Measurements from ENCODE around the gene EREG.
"Not testable (repeated sequence)": the region's sequence is repeated elsewhere in the genome, so short reads cannot be mapped to it uniquely, and the experiment has no call there.

The EREG gene

DNA sequence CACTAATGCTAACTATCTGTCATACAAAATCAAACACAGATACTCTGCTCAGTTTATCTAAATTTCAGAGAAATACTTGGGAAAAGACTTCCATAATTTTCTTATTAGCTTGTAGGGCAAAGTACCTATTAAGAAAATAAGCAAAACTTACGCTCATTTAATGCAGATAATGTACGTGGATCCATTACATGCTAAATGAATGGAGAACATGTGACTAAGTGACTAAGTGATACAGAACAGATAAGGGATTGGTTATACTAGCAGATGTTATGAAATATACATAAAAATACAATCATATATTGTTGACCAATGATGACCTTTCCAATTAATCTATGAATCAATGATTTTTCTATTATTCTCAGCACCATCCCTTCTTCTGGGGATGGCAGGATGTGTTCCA is 25.7 kb downstream of the EREG start:
- DNase-seq (ENCODE audit: low read depth) = no peak

DNA sequence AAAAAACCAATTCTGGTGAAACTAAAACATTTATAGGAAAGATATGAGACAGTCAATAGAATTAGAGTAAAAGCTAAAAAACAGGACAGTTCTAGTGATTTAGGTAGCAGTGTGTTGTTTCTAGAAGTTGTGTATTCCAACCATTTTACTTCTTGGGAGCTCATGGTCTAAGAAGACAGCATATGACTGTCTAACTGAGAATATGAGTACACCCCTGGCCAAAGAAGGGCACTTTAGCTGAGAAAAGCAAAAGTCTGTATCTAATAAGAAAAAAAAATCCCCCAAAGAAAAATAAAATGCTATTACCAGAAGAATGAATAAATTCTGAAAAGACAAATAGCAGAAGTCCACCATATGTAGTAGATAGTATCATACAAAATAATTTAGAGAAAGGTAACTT is 26.4 kb downstream of the EREG start:
- DNase-seq (ENCODE audit: low read depth) = no peak

GRCh38 chr4:74391890-74392475 is 27.0 kb downstream of the EREG start:
- DNase-seq (ENCODE audit: low read depth) = no peak

- DNase-seq (ENCODE audit: low read depth) = no peak
These were observed 29.7 kb downstream of the EREG start for GRCh38 chr4:74394476-74395136.

- DNase-seq (ENCODE audit: low read depth) = no peak
These were observed 30.7 kb downstream of the EREG start for GRCh38 chr4:74395633-74396032.

DNA sequence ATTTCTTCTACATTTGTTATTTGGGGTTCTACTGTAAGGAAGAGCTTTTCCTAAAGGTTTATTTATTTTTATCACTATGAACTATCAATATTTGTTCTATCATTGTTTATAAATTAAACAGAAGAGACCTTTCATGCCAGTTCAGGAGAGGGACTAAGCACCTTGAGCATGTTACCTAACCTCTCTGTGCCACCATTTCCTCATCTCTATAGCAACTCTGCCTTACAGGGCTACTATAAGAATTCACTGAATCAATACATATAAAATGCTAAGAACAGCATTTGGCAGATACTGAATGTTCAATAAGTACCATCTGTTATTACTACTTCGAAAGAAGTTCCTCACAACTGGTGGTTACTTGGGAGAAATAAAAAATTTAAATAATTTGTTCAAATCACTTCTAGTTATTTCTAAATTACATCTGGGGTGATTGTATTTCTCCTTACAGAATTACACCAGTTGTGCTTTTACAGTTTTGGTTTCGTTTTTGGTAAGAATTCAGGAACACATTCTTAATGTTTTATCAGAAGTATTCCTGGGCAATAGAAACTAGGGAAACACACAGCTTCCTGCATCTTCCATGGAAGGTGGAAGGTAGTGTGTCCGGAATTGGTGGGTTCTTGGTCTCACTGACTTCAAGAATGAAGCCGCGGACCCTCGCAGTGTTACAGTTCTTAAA is 32.9 kb downstream of the EREG start:
- no peak for DNase-seq (ENCODE audit: low read depth)

DNA sequence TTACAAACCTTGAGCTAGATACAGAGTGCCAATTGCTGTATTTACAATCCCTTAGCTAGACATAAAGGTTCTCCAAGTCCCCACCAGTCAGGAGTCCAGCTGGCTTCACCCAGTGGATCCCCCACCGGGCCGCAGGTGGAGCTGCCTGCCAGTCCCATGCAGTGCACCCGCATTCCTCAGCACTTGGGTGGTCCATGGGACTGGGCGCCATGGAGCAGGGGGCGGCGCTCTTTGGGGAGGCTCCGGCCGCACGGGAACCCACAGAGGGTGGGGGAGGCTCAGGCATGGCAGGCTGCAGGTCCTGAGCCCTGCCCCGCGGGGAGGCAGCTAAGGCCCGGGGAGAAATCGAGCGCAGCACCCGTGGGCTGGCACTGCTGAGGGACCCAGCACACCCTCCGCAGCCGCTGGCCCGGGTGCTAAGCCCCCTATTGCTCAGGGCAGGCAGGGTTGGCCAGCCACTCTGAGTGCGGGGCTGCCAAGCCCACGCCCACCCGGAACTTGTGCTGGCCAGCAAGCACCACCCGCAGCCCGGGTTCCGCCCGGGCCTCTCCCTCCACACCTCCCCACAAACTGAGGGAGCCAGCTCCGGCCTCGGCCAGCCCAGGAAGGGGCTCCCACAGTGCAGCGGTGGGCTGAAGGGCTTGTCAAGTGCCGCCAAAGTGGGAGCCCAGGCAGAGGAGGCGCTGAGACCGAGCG is 34.1 kb downstream of the EREG start:
- DNase-seq (ENCODE audit: low read depth) = not testable (repeated sequence)

DNA sequence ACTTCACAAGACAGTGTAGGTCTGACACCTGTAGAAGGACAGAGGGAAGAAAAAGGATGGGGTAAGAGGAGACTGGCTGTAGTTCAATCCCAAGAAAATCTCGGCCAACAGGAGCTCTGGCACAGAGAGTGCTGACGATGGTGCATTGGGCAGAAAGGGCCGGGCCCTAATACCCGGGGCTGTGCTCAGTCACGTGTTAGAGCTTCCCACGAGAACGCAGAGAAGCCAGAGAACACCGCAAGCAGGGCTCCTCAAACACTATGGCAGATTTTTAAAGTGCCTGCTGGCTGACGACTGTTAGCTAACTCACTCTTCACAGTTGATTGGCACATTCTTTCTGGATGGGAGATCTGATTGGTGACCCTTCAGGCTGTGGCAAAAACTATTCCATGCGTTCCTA is 35.5 kb downstream of the EREG start:
- no peak for DNase-seq (ENCODE audit: low read depth)

- DNase-seq (ENCODE audit: low read depth) = no peak
These were observed 37.9 kb downstream of the EREG start for GRCh38 chr4:74402692-74403456.

DNA sequence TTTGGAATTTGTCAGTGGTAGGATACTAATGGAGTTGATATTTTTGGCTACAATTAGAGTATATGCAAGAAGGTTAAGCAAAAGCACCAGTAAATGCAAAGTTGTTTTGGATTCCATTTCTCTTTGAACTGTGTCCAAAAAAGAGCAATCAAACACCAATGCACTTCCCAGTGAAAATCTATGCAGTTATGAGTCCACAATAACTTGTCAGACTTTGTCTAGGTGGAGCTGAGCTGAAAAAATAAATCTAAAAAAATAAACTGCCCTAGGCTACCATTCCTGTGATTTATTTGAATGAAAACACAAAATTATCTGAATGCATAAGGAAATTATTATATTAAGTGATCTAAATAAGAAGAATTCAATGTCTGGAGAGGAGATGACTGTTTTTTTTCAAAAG is 42.9 kb downstream of the EREG start:
- no peak for DNase-seq (ENCODE audit: low read depth)

DNA sequence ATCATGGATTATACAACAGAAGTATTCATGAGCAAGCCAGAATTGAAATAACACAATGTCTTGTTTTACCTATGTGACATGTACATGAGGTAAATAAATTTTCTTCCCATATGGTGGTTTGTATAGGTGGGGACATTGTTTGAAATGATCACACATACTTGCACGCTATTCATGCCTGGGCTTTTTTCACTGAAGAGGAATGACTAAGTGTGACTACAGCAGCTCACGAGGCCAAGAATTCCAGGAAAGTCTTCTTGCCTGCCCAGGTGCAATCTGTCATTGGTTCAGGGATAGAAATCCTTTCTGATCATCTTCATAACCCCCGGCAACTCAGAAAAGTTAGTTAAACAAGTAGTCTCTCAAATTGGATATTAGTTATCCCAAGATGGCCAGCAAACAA is 43.7 kb downstream of the EREG start:
- no peak for DNase-seq (ENCODE audit: low read depth)

DNA sequence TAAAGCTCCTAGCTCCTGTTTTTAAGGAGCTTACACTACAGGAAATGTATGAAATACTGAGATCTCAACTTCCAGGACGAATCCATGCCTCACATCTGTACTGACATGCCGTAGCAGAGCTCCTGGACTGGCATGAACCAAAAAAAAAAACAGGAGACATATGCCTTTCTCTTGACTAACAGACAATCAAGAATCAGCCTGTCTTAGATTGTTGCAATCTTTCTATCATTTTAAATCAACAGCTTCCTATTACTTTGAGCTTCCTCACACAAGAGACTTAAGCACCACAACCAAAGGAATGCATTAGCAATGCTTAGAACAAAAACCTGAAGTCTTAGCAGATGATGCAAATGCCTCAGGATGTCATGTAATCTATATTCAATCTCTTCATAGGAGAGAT is 45.3 kb downstream of the EREG start:
- no peak for DNase-seq (ENCODE audit: low read depth)

GRCh38 chr4:74412225-74412624 is 47.3 kb downstream of the EREG start:
- no peak for DNase-seq (ENCODE audit: low read depth)

DNA sequence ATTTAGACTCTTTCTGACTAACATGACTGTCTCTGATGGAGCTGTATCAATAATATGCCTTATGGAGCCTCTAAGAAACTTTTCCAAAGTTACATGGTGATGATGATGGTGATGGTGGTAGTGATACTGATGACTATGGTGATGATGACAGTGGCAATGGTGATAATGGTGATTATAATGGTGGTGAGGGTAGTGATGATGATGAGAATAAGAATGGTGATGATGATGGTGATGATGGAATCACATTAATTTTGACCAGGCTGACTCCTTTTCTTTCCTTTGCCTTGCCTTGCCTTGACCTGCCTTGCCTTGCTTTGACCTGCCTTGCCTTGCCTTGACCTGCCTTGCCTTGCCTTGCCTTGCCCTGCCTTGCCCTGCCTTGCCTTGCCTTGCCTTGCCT is 48.3 kb downstream of the EREG start:
- no peak for DNase-seq (ENCODE audit: low read depth)

DNA sequence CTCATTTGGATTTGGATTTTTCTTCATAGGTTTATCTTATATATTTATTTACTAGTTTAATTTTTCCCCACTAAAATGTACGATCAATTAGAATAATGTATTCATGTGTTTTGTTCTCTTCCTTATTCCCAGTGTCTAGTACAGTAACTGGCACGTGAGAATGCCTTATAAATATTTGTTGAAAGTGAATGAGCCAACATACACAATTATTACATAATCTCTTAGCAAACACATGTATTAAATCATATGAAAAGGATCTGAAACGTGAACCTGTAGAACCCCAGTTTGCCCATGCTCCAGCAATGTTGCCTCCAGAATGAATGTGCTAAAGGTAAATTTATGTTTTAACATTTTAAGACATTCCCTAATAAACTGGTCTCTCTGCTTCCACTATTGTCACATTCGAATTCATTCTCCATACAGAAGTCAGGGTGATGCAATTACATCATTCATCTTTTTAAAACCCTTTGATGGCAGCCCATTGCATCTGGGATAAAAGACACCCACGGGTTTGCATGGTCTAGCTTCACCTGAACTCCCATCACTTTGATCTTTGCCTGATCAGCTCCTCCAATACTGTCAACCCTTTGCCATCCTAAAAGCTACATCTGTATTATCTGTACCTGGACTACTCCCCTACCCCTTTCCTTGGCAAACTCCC is 49.3 kb downstream of the EREG start:
- no peak for DNase-seq (ENCODE audit: low read depth)

DNA sequence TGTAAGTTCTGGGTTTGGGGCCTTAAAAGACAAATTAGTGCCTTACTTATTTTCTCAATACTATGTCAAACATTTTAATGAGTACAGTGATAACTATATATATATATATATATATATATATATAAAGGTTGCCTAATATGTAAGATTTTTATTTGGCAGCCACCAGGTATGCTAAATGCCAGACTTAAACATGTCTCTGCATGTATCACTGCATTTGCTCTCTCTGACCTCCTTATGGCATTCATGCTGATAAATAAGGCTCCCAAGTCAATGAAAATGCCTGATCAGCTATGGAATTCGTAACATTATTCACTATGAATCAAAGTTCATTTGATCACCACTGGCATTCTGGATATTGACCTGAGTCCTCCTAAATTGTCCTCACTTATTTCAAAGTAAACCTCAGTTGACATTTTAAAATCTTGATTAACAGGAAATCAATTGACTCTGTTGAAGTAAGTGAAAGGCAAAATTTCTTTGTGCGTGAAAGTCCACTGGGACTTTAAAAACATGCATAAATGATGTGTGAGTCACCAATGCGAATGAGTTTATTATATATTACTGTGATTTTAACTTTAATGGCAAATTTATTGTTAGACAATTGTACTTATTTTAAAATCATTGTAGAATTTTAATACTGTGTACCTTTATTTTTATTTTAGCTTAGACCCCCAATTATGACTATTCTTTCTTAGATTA is 50.8 kb downstream of the EREG start:
- DNase-seq (ENCODE audit: low read depth) = no peak

- peak; percentile 39 for DNase-seq (ENCODE audit: low read depth)
These were observed 53.2 kb downstream of the EREG start for GRCh38 chr4:74418063-74418670.

- DNase-seq (ENCODE audit: low read depth) = no peak
These were observed 55.9 kb downstream of the EREG start for GRCh38 chr4:74420863-74421262.

DNA sequence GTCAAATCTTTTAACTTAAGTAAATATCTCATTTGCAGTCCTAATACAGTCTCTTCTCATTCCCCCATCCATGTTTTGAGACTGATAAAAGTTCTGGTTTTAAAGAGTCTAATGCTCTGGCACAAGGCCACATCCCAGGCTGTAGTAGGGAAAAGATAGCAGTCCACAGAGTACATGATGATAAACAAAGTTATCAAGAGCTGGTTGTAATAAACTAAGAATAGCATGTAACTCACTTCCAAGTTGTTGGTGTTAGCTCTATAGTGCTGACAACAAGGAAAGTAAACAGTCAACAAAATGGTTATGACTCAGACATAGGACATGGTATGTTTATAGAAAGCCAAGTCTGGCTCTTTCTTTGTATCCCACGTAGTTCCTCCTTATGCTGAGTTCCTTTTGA is 58.2 kb downstream of the EREG start:
- peak; percentile 30 for DNase-seq (ENCODE audit: low read depth)

GRCh38 chr4:74424111-74424510 is 59.2 kb downstream of the EREG start:
- DNase-seq (ENCODE audit: low read depth) = no peak

DNA sequence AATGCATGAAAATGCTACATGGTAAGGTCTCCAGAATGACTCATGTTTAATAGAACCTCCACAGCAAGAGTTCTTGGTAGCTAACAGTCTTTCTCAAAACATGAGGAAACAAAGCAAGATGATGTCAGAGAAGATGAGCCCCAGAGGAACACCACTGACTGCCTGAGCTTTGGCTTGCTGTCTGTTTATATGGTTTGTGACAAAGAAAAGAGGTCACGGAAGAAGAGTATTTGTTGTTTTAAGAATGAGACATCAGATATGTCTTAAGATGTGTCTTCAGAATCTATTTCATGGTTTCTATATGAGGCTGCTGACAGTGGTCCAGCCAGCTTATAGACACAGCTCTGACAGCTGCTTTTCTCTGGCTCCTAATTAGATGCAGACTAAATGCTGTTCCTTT is 61.2 kb downstream of the EREG start:
- DNase-seq (ENCODE audit: low read depth) = peak; percentile 38

Data from GM04503 (cell line).